Glutamatergic neuron (in vitro differentiated cells): Measurements from ENCODE around the gene CDYL. TPM values are rescaled to one million over a fixed set of nuclear protein-coding genes. Genes with fewer than 3 reads are reported as not detected.

Experiments used
- DNase-seq: peaks from one replicate; pipeline ENCODE4 v3.0.0; 2022
- H3K27ac Mint-ChIP-seq: one replicate; pipeline ENCODE4 v1.8.0; 2020; ENCODE audit warnings: mild to moderate bottlenecking, mixed read lengths, inconsistent platforms; ENCODE audit not compliant: unreplicated experiment
- H3K27me3 Mint-ChIP-seq: one replicate; pipeline ENCODE4 v1.8.0; 2020; ENCODE audit warnings: mild to moderate bottlenecking, moderate library complexity, mixed read lengths, inconsistent platforms; ENCODE audit not compliant: unreplicated experiment
- H3K36me3 Mint-ChIP-seq: one replicate; pipeline ENCODE4 v1.8.0; 2020; ENCODE audit warnings: mild to moderate bottlenecking, mixed read lengths, inconsistent platforms; ENCODE audit not compliant: unreplicated experiment
- H3K4me1 Mint-ChIP-seq: one replicate; pipeline ENCODE4 v1.8.0; 2020; ENCODE audit warnings: mild to moderate bottlenecking, low read depth, mixed read lengths, inconsistent platforms; ENCODE audit not compliant: unreplicated experiment
- H3K4me3 Mint-ChIP-seq: one replicate; pipeline ENCODE4 v1.8.0; 2020; ENCODE audit warnings: mild to moderate bottlenecking, mixed read lengths, inconsistent platforms; ENCODE audit not compliant: unreplicated experiment
- H3K9me3 Mint-ChIP-seq: one replicate; pipeline ENCODE4 v1.8.0; 2020; ENCODE audit warnings: mild to moderate bottlenecking, moderate library complexity, mixed read lengths, inconsistent platforms; ENCODE audit not compliant: unreplicated experiment
- long read RNA-seq: library from polyadenylated mRNA; unstranded; transcript quantifications from one replicate; pipeline ENCODE4 v2.0.0, GENCODE V29; 2020; ENCODE audit not compliant: unreplicated experiment
- total RNA-seq: library from RNA; stranded (reverse); fragmentation: NEBNext Ultra II Directional; extraction: Animal tissue kit (Norgen Biotek cat#: 25700); gene quantifications from one replicate; pipeline ENCODE4 v1.2.1, GENCODE V29; 2021; ENCODE audit not compliant: unreplicated experiment
- TF ChIP-seq, protein P1 (sequence below): fragments of 200-600 bp; sonication (generic); IDR thresholded peaks from one replicate; pipeline ENCODE4 v1.5.0; 2021; ENCODE audit not compliant: partially characterized antibody, unreplicated experiment

The CDYL gene
- 63.3 TPM for total RNA-seq
- long read RNA-seq, partial matches to known transcripts, result 2 of 3 reads
- long read RNA-seq, other reads (novel, unspliced or antisense), result 0 of 3 reads

GRCh38 chr6:4776131-4776492, at the start of gene CDYL:
Gene CDYL (plus strand): TSS chr6:4776404. CDS start chr6:4776784, 380 bp downstream.
- TF ChIP-seq, protein P1, sequence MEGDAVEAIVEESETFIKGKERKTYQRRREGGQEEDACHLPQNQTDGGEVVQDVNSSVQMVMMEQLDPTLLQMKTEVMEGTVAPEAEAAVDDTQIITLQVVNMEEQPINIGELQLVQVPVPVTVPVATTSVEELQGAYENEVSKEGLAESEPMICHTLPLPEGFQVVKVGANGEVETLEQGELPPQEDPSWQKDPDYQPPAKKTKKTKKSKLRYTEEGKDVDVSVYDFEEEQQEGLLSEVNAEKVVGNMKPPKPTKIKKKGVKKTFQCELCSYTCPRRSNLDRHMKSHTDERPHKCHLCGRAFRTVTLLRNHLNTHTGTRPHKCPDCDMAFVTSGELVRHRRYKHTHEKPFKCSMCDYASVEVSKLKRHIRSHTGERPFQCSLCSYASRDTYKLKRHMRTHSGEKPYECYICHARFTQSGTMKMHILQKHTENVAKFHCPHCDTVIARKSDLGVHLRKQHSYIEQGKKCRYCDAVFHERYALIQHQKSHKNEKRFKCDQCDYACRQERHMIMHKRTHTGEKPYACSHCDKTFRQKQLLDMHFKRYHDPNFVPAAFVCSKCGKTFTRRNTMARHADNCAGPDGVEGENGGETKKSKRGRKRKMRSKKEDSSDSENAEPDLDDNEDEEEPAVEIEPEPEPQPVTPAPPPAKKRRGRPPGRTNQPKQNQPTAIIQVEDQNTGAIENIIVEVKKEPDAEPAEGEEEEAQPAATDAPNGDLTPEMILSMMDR, result no peak
- peaks cover 16% of the 10 kb centered on the region for H3K27me3 Mint-ChIP-seq
- H3K27ac Mint-ChIP-seq, result no peak within 1 kb of the TSS
- H3K4me1 Mint-ChIP-seq, result peaks cover 10% of the 10 kb centered on the region
- peak; percentile 94 for DNase-seq
- H3K4me3 Mint-ChIP-seq, result peak within 1 kb of the TSS; percentile 94
- H3K9me3 Mint-ChIP-seq, result peaks cover 15% of the 10 kb centered on the region
- H3K36me3 Mint-ChIP-seq, result peaks cover 11% of the 10 kb centered on the region

DNA sequence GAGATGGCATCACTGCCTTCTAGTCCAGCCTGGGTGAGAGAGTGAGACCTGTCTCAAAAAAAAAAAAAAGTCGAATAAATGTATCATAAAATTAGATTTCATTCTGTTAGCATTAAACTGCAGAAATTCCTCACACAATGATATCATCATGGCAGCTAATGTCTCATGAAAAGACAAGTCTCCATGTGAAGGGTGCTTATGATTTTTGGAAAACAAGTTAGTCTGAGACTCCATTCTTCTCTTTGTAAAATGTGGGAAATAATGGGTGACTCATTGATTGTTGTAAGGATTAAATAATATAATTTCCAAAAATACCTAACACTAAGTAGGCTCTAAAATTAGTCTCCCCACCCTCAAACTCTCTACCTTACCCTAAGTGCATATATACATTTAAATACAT, 49.6 kb upstream of the CDYL start:
- TF ChIP-seq, protein P1, result no peak
- H3K4me3 Mint-ChIP-seq, result no peak overlapping the region
- H3K36me3 Mint-ChIP-seq, result peaks cover 4% of the 10 kb centered on the region
- H3K27me3 Mint-ChIP-seq, result no peaks in the 10 kb centered on the region
- H3K4me1 Mint-ChIP-seq, result peaks cover 8% of the 10 kb centered on the region
- DNase-seq, result no peak
- no peak overlapping the region for H3K27ac Mint-ChIP-seq
- H3K9me3 Mint-ChIP-seq, result no peaks in the 10 kb centered on the region

DNA sequence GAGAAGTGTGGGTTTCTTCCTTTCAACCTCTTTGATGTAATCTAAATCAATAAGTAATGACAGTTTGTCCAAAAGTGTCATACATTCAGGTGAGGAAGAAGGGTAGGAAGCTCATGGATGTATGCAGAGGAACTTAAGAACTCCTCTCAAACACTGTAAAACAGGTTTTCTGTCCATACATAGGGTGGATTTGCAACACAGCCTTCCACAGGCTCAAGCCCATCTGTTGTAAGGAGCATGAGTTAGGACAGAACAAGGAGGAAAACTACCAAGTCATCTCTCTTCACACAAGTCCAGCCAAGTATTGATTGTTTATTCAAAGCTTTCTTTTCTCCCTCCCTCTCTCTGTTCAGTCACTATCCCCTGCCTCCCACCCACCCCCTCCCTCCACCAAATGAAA, 49.0 kb upstream of the CDYL start:
- H3K4me3 Mint-ChIP-seq, result no peak overlapping the region

DNA sequence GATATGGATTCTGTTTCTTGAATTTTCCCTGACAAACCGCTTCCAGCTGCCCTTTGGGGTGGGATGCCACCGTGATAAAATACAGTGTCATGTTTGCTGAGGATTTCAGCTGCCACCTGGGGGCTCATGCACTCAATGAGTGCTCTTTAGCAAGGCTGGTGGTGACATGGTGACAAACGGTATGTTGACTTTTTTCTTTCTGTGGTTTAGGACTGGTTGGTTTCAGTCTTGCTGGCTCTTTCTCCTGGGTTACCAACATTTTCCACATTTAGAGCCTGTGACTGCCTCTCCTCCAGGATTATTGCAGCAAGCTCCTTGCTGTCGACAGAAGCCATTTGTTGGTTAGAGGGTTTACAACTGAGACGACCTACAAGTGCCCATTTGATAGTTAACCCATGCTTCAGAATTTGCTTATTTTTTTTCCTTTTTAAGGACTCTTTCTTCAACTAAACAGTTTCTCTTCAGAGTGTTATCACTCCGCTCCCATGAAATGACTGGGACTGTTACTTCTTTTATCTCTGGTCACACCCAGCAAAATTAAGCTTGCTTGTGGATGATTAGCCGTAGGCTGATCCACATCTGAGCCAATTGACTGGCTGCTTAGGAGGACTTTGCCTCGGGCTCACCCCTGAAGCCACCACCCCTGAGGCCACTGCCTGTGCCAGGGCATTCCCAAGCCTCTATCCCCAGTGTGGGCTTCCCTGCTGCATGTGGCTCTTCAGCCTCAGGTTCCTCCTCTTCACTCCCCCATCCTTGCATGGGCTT, 48.4 kb upstream of the CDYL start:
- H3K9me3 Mint-ChIP-seq, result no peaks in the 10 kb centered on the region
- no peak for DNase-seq
- H3K27ac Mint-ChIP-seq, result no peak overlapping the region
- H3K4me1 Mint-ChIP-seq, result peaks cover 8% of the 10 kb centered on the region
- TF ChIP-seq, protein P1, result no peak
- H3K36me3 Mint-ChIP-seq, result peaks cover 4% of the 10 kb centered on the region
- H3K27me3 Mint-ChIP-seq, result peaks cover 2% of the 10 kb centered on the region
- H3K4me3 Mint-ChIP-seq, result no peak overlapping the region

More for the DNA sequence above, 49.0 kb upstream of the CDYL start:
- Mint-ChIP-seq H3K27ac (no peak overlapping the region), H3K36me3 (peaks cover 4% of the 10 kb centered on the region), H3K27me3 (no peaks in the 10 kb centered on the region), H3K4me1 (peaks cover 8% of the 10 kb centered on the region), H3K9me3 (no peaks in the 10 kb centered on the region)
- TF ChIP-seq, protein P1, result no peak
- no peak for DNase-seq

DNA sequence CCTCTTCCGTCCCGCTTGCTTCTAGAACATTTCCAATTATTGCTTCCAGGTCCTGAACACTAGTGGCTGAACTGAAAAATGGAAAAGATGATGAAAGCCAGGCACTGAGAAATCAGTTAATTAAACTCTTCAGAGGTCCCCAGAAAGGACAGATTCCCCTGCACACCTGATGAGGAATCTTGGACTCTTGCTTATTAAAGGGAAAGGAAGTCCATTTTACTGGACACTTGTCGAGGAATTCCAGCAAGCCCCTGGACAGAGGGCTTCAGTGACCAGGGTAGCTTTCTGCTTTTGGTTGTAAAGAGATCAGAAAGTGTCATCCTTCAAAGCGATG, 47.8 kb upstream of the CDYL start:
- H3K27me3 Mint-ChIP-seq, result peaks cover 2% of the 10 kb centered on the region
- H3K4me1 Mint-ChIP-seq, result peaks cover 12% of the 10 kb centered on the region
- no peak for DNase-seq
- H3K36me3 Mint-ChIP-seq, result peaks cover 4% of the 10 kb centered on the region
- TF ChIP-seq, protein P1, result no peak
- no peaks in the 10 kb centered on the region for H3K9me3 Mint-ChIP-seq
- H3K27ac Mint-ChIP-seq, result no peak overlapping the region
- H3K4me3 Mint-ChIP-seq, result no peak overlapping the region
